Keratinocyte (primary cell): ENCODE measurements around the gene ITGAX. TPM values are rescaled to one million over a fixed set of nuclear protein-coding genes. Genes with fewer than 3 reads are reported as not detected.

Experiments used
- DNase-seq: peaks from one replicate; pipeline ENCODE4 v3.0.0-alpha.2; 2011; ENCODE audit warnings: low read depth, missing footprints, low spot score
- FAIRE-seq: peaks from 2 replicates; lab custom pipeline; 2011; peaks lifted over from hg19 to GRCh38; lab: Jason Lieb, UNC
- H2AFZ ChIP-seq: 2 replicates; pipeline ENCODE4 v1.6.0; 2012; ENCODE audit warnings: low read length, control low read depth, inconsistent platforms; ENCODE audit not compliant: control insufficient read depth
- H3K27ac ChIP-seq: 2 replicates; pipeline ENCODE4 v1.5.1; 2011; ENCODE audit warnings: low read length; ENCODE audit not compliant: control insufficient read depth, insufficient read depth
- H3K27me3 ChIP-seq: 3 replicates; pipeline ENCODE4 v1.6.0; 2011; ENCODE audit warnings: low read length; ENCODE audit not compliant: control insufficient read depth, insufficient read depth; ENCODE audit errors: extremely low read depth
- H3K36me3 ChIP-seq, 2 experiments: 2 replicates in 1 of 2; 3 replicates in 1 of 2; pipeline ENCODE4 v1.5.1; 2011; ENCODE audit warnings: low read length in 2 of 2, mild to moderate bottlenecking in 1 of 2; ENCODE audit not compliant: control insufficient read depth in 2 of 2, insufficient read depth in 2 of 2; ENCODE audit errors: extremely low read depth in 1 of 2
- H3K4me1 ChIP-seq: 3 replicates; pipeline ENCODE4 v1.5.1; 2011; ENCODE audit warnings: low read length; ENCODE audit not compliant: control insufficient read depth, insufficient read depth; ENCODE audit errors: extremely low read depth
- H3K4me2 ChIP-seq: 3 replicates; pipeline ENCODE4 v1.6.0; 2011; ENCODE audit warnings: low read depth, low read length; ENCODE audit not compliant: control insufficient read depth, insufficient read depth; ENCODE audit errors: extremely low read depth
- H3K4me3 ChIP-seq, 3 experiments: fragments of 200-600 bp in 1 of 3; sonication (generic) in 1 of 3; 2 replicates in 2 of 3; 3 replicates in 1 of 3; pipeline ENCODE4 v1.5.1; 2011 to 2016; ENCODE audit warnings: low read length in 3 of 3, mild to moderate bottlenecking in 3 of 3, control low read depth in 2 of 3, inconsistent platforms in 1 of 3, low read depth in 1 of 3, mixed read lengths in 1 of 3, mixed run types in 1 of 3, moderate library complexity in 1 of 3; ENCODE audit not compliant: control insufficient read depth in 2 of 3, insufficient read depth in 2 of 3; ENCODE audit errors: extremely low read depth in 1 of 3
- H3K79me2 ChIP-seq: 2 replicates; pipeline ENCODE4 v1.6.0; 2012; ENCODE audit warnings: low read length; ENCODE audit not compliant: control insufficient read depth, insufficient read depth
- H3K9ac ChIP-seq: 3 replicates; pipeline ENCODE4 v1.6.0; 2011; ENCODE audit warnings: low read length; ENCODE audit not compliant: control insufficient read depth, insufficient read depth; ENCODE audit errors: extremely low read depth
- H3K9me1 ChIP-seq: 3 replicates; pipeline ENCODE4 v1.6.0; 2011; ENCODE audit warnings: low read length; ENCODE audit not compliant: control insufficient read depth, insufficient read depth; ENCODE audit errors: extremely low read depth
- H3K9me3 ChIP-seq: 2 replicates; pipeline ENCODE4 v1.5.1; 2012; ENCODE audit warnings: low read depth, low read length; ENCODE audit not compliant: control insufficient read depth
- H4K20me1 ChIP-seq: 3 replicates; pipeline ENCODE4 v1.6.0; 2011; ENCODE audit warnings: low read length; ENCODE audit not compliant: control insufficient read depth, insufficient read depth; ENCODE audit errors: extremely low read depth
- EZH2 ChIP-seq: IDR thresholded peaks from one replicate; pipeline ENCODE4 v1.6.1; 2012; ENCODE audit warnings: inconsistent platforms, mild to moderate bottlenecking, low read length, moderate library complexity
- dilution Hi-C: fragments of 300-500 bp; cut with MboI; formaldehyde crosslinking; loops from one replicate; pipeline ENCODE4 v1.7.0; 2020; ENCODE audit warnings: low sequenced_read_pairs; ENCODE audit not compliant: extremely low pct_ligation_motif_present
- polyA plus RNA-seq, 5 experiments: library from polyadenylated mRNA; depleted of rRNA in 3 of 5; stranded (reverse) in 3 of 5; stranded (forward) in 1 of 5; unstranded in 1 of 5; fragments of >200 nt; gene quantifications; 1 replicate in 1 of 5; 2 replicates in 3 of 5; 3 replicates in 1 of 5; pipeline versions ENCODE4 v1.2.1 to v1.2.3, GENCODE V29; 2011 to 2012; ENCODE audit warnings: missing spikeins in 2 of 5, low read depth in 1 of 5, low replicate concordance in 1 of 5
- TF ChIP-seq, protein P1 (sequence below), 3 experiments: IDR thresholded peaks in 1 of 3; conservative IDR thresholded peaks in 1 of 3; optimal IDR thresholded peaks in 1 of 3; 2 replicates in 2 of 3; 3 replicates in 1 of 3; pipeline versions ENCODE3 to v1.5.1; 2011; ENCODE audit warnings: low read length in 3 of 3, mild to moderate bottlenecking in 3 of 3, moderate library complexity in 2 of 3, control low read depth in 1 of 3, inconsistent platforms in 1 of 3; ENCODE audit not compliant: insufficient read depth in 2 of 3; ENCODE audit errors: extremely low read depth in 1 of 3

Gene ITGAX
- polyA plus RNA-seq, 1 donor (not counting 4 experiments of a cell fraction or from before 2014, with no cell fraction given): 0.04 TPM

DNA sequence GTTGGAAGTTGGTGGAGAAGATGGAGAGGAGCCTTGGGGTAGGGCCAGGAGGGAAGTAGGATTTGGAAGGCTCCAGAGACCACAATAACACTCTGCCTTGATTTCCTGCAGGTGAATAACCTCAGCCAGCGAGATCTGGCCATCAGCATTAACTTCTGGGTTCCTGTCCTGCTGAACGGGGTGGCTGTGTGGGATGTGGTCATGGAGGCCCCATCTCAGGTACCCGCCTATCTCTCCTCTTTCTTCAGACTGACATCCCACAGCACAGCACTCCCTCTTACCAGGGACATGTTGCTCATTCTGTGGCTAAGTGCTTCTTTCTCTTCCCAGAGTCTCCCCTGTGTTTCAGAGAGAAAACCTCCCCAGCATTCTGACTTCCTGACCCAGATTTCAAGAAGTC is 68.3 kb downstream of the ITGAX start:
- H3K79me2 ChIP-seq: no peaks in the 10 kb centered on the region
- dilution Hi-C loops: no loop called here
- H2AFZ ChIP-seq: no peak overlapping the region
- H3K9ac ChIP-seq: no peak overlapping the region
- no peak overlapping the region for H3K27ac ChIP-seq
- no peaks in the 10 kb centered on the region for H3K36me3 ChIP-seq
- no peaks in the 10 kb centered on the region for H3K9me3 ChIP-seq
- H3K4me2 ChIP-seq: no peak overlapping the region
- peaks cover 4% of the 10 kb centered on the region for H3K4me1 ChIP-seq
- no peak for DNase-seq
- H3K27me3 ChIP-seq: peaks cover 2% of the 10 kb centered on the region
- no peak overlapping the region for H3K4me3 ChIP-seq
- no peaks in the 10 kb centered on the region for H4K20me1 ChIP-seq
- FAIRE-seq: no peak
- TF ChIP-seq EZH2: no peak
- TF ChIP-seq, protein P1, sequence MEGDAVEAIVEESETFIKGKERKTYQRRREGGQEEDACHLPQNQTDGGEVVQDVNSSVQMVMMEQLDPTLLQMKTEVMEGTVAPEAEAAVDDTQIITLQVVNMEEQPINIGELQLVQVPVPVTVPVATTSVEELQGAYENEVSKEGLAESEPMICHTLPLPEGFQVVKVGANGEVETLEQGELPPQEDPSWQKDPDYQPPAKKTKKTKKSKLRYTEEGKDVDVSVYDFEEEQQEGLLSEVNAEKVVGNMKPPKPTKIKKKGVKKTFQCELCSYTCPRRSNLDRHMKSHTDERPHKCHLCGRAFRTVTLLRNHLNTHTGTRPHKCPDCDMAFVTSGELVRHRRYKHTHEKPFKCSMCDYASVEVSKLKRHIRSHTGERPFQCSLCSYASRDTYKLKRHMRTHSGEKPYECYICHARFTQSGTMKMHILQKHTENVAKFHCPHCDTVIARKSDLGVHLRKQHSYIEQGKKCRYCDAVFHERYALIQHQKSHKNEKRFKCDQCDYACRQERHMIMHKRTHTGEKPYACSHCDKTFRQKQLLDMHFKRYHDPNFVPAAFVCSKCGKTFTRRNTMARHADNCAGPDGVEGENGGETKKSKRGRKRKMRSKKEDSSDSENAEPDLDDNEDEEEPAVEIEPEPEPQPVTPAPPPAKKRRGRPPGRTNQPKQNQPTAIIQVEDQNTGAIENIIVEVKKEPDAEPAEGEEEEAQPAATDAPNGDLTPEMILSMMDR (optimal IDR thresholded peaks at IDR 0.05 in 1 of 3, IDR thresholded peaks at IDR 0.05 in 1 of 3, conservative IDR thresholded peaks at IDR 0.05 in 1 of 3; ENCODE audit: extremely low read depth in 1 of 3, insufficient read depth in 2 of 3, low read length in 3 of 3): no peak
- no peaks in the 10 kb centered on the region for H3K9me1 ChIP-seq

DNA sequence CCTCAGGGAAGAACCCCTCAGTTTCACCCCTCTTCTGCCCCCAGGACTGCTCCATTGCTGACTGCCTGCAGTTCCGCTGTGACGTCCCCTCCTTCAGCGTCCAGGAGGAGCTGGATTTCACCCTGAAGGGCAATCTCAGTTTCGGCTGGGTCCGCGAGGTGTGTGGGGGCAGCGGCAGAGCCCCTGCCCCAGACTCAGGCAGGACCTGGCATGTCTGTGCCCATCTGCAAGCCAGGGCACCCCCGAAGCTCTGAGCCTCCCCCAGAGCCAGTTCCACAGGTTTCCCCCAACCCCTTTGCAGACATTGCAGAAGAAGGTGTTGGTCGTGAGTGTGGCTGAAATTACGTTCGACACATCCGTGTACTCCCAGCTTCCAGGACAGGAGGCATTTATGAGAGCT is 68.8 kb downstream of the ITGAX start:
- Histone ChIP-seq H4K20me1 (no peaks in the 10 kb centered on the region), H3K79me2 (no peaks in the 10 kb centered on the region), H3K4me3 (no peak overlapping the region), H3K36me3 (no peaks in the 10 kb centered on the region), H3K9me1 (no peaks in the 10 kb centered on the region), H3K9ac (no peak overlapping the region), H3K27me3 (peaks cover 3% of the 10 kb centered on the region), H2AFZ (no peak overlapping the region), H3K27ac (no peak overlapping the region), H3K9me3 (no peaks in the 10 kb centered on the region), H3K4me1 (peaks cover 4% of the 10 kb centered on the region), H3K4me2 (no peak overlapping the region)
- DNase-seq: no peak
- dilution Hi-C loops: no loop called here
- no peak for FAIRE-seq
- TF ChIP-seq, protein P1 (optimal IDR thresholded peaks at IDR 0.05 in 1 of 3, IDR thresholded peaks at IDR 0.05 in 1 of 3, conservative IDR thresholded peaks at IDR 0.05 in 1 of 3; ENCODE audit: extremely low read depth in 1 of 3, insufficient read depth in 2 of 3, low read length in 3 of 3): no peak
- TF ChIP-seq EZH2: no peak
